GM12892 (cell line): Measurements from ENCODE around the gene CFAP157.

Experiments
- POLR2A ChIP-seq: IDR thresholded peaks from 2 replicates; pipeline ENCODE4 v1.6.1; 2011; ENCODE audit warnings: low read depth, low read length, control low read depth
- POLR2AphosphoS5 ChIP-seq: IDR thresholded peaks from 2 replicates; pipeline ENCODE4 v1.6.1; 2011; ENCODE audit warnings: low read depth, low read length, control low read depth

DNA sequence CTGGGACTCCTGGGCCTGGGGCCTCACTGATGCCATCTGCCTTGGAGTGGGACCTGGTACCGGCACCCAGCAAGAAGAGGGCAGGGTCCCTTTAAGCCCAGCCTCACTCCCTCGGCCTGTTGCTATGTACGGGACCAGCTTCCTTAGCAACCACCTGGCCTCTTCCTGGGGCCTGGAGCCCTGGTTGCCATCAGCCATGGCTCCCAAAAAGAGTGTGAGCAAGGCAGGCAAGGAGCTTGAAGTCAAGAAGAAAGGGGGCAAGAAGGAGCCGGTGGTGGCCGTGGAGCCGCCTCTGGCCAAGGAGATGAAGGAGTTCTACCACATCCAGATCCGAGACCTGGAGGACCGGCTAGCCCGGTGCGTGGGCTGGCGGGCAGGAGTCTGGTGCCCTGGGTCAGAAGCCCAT, at the start of gene CFAP157:
- TF ChIP-seq POLR2AphosphoS5 = no peak
- TF ChIP-seq POLR2A = no peak
